Fibroblast of skin of back (primary cell): ENCODE measurements around the gene DSTN.

ENCODE experiments used
- DNase-seq: peaks from one replicate; pipeline ENCODE4 v3.0.0-alpha.2; 2013

The DSTN gene

DNA sequence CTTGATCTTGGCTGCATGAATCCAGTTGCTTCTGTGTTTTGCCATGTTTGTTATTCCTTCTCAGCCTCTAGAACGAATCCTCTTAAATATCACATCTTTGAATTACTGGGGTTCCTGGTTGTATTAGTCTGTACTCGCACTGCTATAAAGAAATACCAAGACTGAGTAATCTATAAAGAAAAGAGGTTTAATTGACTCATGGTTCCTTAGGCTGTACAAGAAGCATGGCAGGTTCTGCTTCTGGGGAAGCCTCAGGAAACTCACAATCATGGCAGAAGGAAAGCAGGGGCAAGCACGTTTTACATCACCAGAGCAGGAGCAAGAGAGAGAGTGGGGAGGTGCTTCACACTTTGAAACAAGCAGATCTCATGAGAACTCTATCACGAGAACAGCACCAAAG, 20.7 kb upstream of the DSTN start:
- DNase-seq: no peak

- no peak for DNase-seq
These were observed 14.8 kb upstream of the DSTN start for GRCh38 chr20:17555106-17555505.

- peak; percentile 64 for DNase-seq
These were observed 12.8 kb upstream of the DSTN start for GRCh38 chr20:17556837-17557674.

DNA sequence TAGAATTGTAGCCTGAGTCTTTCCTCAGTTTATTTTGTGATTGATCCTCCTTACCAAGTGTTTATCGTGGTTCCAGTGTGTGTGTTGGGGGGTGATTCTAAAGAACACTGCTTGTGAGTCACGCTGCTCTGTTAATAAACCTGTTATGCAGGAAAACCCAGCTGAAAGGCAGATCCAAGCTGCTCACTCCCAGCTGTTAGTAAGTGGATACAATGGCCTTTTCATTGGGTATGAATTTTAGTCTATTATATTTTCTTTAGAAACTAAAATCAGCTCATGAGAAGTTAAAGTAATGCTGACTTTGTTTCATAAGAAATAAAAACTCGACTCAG, 12.2 kb upstream of the DSTN start:
- DNase-seq: peak; percentile 70

DNA sequence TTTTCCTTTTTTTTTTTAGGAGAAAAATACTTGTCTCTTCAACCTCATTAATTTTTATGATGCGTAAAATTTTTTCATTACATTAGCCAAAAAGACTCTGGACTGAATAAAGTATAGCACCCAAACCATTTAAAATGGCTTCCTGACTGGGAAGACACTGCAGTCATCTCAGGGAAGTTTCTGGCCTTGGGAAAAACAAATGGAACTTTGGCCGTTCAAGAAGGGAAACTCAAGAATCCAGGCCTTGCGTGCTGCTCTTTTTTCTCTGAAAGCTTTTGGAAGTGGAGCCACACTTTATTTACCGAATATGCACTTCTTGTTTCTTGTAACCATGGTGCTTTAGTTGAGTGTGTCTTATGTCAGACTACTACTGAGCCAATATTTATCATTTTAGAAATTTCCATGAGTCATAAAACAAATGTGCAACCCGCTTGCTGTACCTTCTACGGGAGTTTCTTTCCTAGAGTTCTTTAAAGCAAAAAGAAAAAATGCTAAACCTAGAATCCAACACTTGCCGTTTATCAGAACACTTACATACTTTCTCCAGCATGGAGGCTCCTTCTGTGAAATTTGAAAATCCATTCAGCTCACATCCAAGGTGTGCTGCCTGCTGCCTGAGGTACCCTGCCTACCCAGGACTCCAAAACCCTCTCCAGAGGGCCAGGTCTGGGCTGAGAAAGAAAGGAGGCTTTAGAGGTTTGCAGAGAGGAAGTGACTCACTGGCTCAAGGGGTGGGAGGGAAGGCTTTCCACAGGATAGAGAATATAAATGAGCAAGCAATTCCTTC, 11.5 kb upstream of the DSTN start:
- DNase-seq: peak; percentile 92

DNA sequence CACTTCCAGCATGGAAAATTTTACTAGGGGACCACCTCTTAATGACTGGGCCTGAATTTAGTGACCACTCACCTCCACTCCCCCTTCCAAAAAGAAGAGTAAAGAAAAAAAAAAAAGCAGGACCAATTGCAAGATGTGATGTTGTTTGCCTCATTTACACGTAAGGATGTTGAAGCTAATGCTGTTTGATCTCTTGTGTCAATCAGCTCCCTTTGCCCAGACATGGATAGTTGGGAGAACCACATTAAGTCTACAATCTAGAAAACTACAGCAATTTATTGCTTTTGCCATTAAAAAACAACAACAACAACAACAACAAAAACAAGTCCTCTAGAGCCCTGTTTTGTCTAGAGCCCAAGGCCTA, 11.0 kb upstream of the DSTN start:
- DNase-seq: no peak

GRCh38 chr20:17559338-17559737, 10.5 kb upstream of the DSTN start:
- no peak for DNase-seq

GRCh38 chr20:17560344-17561074, 9.4 kb upstream of the DSTN start:
- DNase-seq: no peak

- DNase-seq: peak; percentile 97
These were observed 7.0 kb upstream of the DSTN start for GRCh38 chr20:17562804-17563305.

DNA sequence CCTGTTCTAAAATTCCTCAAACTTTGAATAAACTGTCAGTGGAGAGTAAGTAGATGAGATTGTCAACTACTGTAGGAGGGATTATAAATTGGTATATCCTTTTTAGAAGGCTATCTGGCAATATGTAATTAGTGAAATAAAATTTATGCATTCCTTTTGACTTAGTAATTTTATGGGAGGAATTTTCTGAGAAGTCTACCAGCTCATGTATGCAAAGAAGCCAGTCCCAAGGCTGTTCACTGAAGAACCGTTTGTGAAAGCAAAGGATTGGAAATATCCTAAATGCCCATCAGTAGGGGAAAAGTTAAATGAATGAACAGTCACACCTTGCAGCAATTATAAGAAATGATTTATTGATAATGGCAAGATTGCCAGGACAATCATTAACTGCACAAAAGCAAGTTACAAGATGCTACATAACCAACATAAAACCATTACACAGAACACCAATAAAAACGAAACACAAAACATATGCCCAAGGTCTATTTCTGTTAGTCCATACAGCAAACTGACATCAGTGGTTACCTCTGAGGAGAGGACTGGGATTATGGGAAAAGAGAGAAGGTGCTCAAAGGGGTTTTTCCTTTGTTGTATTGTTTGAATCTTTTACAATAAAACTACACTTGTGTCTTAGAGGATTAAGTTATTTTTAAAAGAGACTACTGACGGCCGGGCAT, 4.6 kb upstream of the DSTN start:
- DNase-seq: peak; percentile 74

DNA sequence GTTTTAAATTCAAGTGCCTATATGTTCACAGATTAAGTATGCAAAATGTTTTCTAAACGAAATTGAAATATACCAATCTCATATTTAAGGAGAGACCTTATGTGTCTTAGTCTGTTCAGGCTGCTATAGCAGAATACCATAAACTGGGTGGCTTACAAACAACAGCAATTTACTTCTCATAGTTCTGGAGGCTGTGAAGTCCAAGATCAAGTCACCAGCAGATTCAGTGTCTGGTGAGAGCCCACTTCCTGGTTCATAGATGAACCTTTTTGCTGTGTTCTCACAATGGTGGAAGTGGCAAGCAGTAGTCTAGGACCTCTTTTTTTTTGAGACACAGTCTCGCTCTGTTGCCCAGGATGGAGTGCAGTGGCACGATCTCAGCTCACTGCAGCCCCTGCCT, 3.5 kb upstream of the DSTN start:
- DNase-seq: no peak

GRCh38 chr20:17568045-17568788, 1.7 kb upstream of the DSTN start:
- no peak for DNase-seq

DNA sequence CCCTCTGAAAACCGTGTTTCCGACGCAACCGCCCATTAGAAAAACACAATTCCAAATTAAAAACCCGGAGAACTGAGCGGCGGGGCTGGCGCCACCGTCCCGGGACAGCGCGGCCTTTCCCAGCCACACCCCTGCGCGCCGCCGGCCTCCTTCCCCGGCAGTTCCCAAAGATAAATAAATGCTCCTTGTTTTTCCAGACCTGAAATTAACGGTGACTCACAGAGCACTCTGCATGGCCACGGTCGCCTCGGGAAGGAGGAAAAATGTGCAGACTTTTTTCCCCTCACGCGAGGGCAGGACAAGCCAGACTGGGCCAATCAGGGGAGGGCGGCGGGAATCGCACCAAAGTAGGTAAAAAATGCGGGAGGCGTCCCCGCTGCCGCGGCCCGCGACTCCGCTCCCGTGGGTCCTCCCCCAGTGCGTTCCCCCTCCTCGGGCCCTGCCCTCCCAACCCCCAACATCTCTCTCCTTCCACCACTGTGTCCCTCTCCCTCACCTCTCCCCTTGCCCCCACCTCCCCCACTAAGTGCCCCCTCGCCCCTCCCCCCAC, 828 bp upstream of the DSTN start:
- DNase-seq: peak; percentile 100

DNA sequence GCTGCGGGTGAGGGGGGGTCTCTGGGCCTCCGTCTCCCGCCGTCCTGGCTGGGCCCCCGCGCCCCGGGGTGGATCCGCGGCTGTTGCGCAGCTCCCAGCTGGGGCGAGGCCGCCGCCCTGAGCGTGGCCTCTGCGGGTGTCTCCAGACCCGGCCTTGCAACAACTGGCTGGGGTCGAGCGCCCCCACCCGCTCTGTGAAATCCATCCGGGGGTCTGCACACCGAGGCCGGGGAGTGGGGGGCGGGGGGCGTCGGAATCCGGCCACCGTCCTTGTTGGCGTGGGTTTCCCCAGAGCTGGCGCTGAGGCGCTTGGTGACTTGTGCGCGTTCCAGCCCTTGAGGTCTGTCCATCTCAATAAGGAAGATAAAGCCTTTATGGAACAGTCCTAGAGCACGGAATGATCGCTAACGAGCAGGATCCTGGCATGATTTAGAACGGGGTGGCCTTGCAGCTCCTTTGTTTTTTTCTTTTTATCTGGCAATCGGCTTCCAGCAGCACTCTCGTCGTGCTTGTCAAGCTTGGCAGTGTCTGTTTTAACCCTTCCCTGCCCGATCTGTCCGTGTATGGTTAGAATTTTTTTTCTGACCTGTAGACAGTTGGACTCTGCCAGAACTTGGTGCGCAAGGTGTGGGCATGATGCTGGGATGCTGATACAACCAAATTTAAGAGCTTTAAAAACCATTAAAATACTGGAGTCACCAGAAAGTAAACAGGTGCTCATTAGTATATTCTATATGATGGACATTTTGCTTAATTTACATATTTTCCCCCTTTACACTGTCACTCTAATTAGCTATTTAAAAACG, 675 bp downstream of the DSTN start:
- peak; percentile 57 for DNase-seq

DNA sequence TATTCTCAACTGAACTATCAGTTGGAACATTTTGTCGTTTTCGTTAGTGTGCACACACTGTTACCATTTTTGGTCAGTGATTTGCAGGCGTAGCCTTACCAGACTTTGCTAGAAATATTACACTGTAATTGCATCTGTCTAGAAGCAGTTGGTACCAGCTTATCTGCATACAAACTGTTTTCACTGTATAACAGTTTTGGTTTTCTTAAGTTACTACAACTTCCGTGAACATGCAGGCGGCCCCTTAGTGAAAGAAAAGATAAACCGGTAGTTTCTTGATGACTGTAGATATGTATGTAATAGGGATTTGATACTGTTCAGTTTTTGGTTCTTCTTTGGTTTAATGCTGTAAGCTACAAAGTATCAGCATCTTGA, 1.3 kb downstream of the DSTN start:
- no peak for DNase-seq

GRCh38 chr20:17572034-17572638, 2.3 kb downstream of the DSTN start:
- no peak for DNase-seq

DNA sequence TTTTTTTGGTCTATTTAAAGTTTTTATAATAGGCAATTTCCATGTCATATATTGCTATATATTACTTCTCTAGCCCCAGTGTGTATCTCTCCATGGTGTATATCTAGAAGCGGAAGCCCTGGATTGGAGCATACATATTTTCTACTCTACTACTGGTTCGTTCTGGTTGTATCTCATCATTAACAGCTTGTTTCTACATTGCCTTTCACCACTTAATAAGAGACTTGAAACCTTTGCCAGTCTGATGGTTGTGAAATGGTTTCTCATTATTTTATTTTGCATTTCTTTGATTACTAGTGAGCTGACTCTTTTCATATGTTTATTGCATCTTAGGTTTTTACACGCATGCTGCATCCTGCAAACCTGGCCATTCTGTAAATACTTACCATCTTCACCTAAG, 3.6 kb downstream of the DSTN start:
- DNase-seq: no peak

DNA sequence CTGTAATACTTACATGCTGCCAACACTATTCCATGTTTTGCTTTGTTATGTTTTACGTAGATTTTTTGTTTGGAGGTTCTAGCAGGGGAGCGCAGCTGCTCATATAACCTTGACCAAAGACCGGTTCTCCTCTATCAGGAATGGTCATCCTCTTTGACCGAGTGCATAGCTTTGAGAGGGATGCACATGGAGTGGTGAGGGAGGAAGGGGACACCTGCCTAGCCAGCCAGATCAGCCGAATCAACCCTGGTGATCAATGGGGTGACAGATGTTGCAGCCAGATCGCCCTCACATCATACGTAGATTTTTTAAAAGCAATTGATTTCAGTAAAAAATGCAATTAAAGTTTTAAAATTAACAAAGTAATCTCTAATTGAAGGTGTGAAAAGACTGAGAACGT, 6.3 kb downstream of the DSTN start:
- DNase-seq: no peak

GRCh38 chr20:17579369-17580039, 9.6 kb downstream of the DSTN start:
- DNase-seq: peak; percentile 42

DNA sequence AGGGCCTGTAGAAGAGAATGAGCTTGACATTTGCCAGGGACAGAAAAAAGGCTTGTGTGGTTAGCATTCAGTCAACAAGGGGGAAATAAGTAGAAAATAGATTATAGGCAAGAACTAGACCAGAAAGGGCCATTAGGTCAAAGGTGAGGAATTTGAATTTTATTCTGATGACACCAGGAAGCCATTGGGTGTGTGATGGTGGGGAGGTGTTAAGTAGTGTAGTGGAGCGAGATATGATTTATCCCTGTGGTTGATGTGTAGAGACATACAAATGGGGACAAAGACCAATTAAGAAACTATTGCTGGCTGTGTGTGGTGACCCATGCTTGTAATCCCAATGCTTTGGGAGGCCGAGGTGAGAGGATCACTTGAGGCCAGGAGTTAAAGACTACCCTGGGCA, 11.0 kb downstream of the DSTN start:
- no peak for DNase-seq
